GM19099 (cell line): ENCODE results near the gene TMEM201.

ENCODE experiments used
- POLR2A ChIP-seq: IDR thresholded peaks from 3 replicates; pipeline ENCODE4 v1.6.1; 2011; ENCODE audit warnings: low read depth; ENCODE audit not compliant: insufficient read length; ENCODE audit errors: extremely low read depth

TMEM201 gene

GRCh38 chr1:9652379-9653209, 63.9 kb downstream of the TMEM201 start:
- TF ChIP-seq POLR2A, result peak; percentile 70

- no peak for TF ChIP-seq POLR2A
These were observed 64.4 kb downstream of the TMEM201 start for GRCh38 chr1:9653210-9653490.

- no peak for TF ChIP-seq POLR2A
These were observed 64.9 kb downstream of the TMEM201 start for GRCh38 chr1:9653491-9654050.

- peak; percentile 18 for TF ChIP-seq POLR2A
These were observed 65.5 kb downstream of the TMEM201 start for GRCh38 chr1:9654051-9654833.

- TF ChIP-seq POLR2A, result no peak
These were observed 66.4 kb downstream of the TMEM201 start for GRCh38 chr1:9654834-9655723.

GRCh38 chr1:9655836-9656235, 67.1 kb downstream of the TMEM201 start:
- TF ChIP-seq POLR2A, result no peak

- TF ChIP-seq POLR2A, result no peak
These were observed 68.9 kb downstream of the TMEM201 start for GRCh38 chr1:9657521-9658032.

GRCh38 chr1:9658199-9658598, 69.5 kb downstream of the TMEM201 start:
- TF ChIP-seq POLR2A, result no peak

- no peak for TF ChIP-seq POLR2A
These were observed 70.6 kb downstream of the TMEM201 start for GRCh38 chr1:9659328-9659727.

- TF ChIP-seq POLR2A, result no peak
These were observed 74.5 kb downstream of the TMEM201 start for GRCh38 chr1:9663257-9663656.
